GM18868 (cell line): ENCODE data around the gene POLR2J3.
"Not testable (repeated sequence)": the region's sequence is repeated elsewhere in the genome, so short reads cannot be mapped to it uniquely, and the experiment has no call there.

ENCODE experiments used
- ATAC-seq: cut with Tn5 transposase; IDR thresholded peaks from one replicate; pipeline ENCODE4 v1.9.1; 2021; ENCODE audit warnings: mild to moderate bottlenecking, moderate library complexity; ENCODE audit not compliant: unreplicated experiment

POLR2J3 gene

GRCh38 chr7:102589857-102590256 lies 17.5 kb upstream of the POLR2J3 start:
- ATAC-seq, result peak; percentile 50

- not testable (repeated sequence) for ATAC-seq
These were observed 11.1 kb upstream of the POLR2J3 start for GRCh38 chr7:102583495-102583894.

- not testable (repeated sequence) for ATAC-seq
These were observed 9.3 kb upstream of the POLR2J3 start for GRCh38 chr7:102581722-102582121.

GRCh38 chr7:102578486-102578885 lies 6.1 kb upstream of the POLR2J3 start:
- not testable (repeated sequence) for ATAC-seq

GRCh38 chr7:102577315-102578240 lies 5.2 kb upstream of the POLR2J3 start:
- not testable (repeated sequence) for ATAC-seq

GRCh38 chr7:102576363-102576762 lies 4.0 kb upstream of the POLR2J3 start:
- not testable (repeated sequence) for ATAC-seq

- not testable (repeated sequence) for ATAC-seq
These were observed 2.2 kb upstream of the POLR2J3 start for GRCh38 chr7:102574607-102575006.

- ATAC-seq, result not testable (repeated sequence)
These were observed 3.8 kb downstream of the POLR2J3 start for GRCh38 chr7:102568620-102569019.

GRCh38 chr7:102550808-102551422 lies 21.5 kb downstream of the POLR2J3 start, which contains the start of gene SPDYE2:
Gene SPDYE2, plus strand, starts transcription at chr7:102551226. Its CDS starts 2,030 bp downstream, at chr7:102553256.
- not testable (repeated sequence) for ATAC-seq

GRCh38 chr7:102546353-102546752 lies 26.0 kb downstream of the POLR2J3 start:
- ATAC-seq, result peak; percentile 95

GRCh38 chr7:102545288-102545687 lies 27.1 kb downstream of the POLR2J3 start:
- ATAC-seq, result not testable (repeated sequence)

- not testable (repeated sequence) for ATAC-seq
These were observed 28.0 kb downstream of the POLR2J3 start for GRCh38 chr7:102544372-102544771.

GRCh38 chr7:102543596-102543995 lies 28.8 kb downstream of the POLR2J3 start, which contains the start of gene UPK3BL2:
Gene UPK3BL2, minus strand, starts transcription at chr7:102543696. Its CDS starts 60 bp downstream, at chr7:102543636.
- not testable (repeated sequence) for ATAC-seq

- not testable (repeated sequence) for ATAC-seq
These were observed 29.6 kb downstream of the POLR2J3 start for GRCh38 chr7:102542771-102543170.

- not testable (repeated sequence) for ATAC-seq
These were observed 30.3 kb downstream of the POLR2J3 start for GRCh38 chr7:102542083-102542482.

GRCh38 chr7:102540604-102541003 lies 31.8 kb downstream of the POLR2J3 start:
- ATAC-seq, result not testable (repeated sequence)

- ATAC-seq, result not testable (repeated sequence)
These were observed 37.2 kb downstream of the POLR2J3 start for GRCh38 chr7:102535062-102535615.

GRCh38 chr7:102532127-102532526 lies 40.3 kb downstream of the POLR2J3 start:
- not testable (repeated sequence) for ATAC-seq

GRCh38 chr7:102531583-102531982 lies 40.8 kb downstream of the POLR2J3 start:
- ATAC-seq, result not testable (repeated sequence)

- not testable (repeated sequence) for ATAC-seq
These were observed 44.3 kb downstream of the POLR2J3 start for GRCh38 chr7:102527822-102528793.
